ENCODE data around the gene ADPRS.

GRCh38 chr1:36055706-36056105 lies 33.0 kb upstream of the ADPRS start:
- TF ChIP-seq, protein P1, sequence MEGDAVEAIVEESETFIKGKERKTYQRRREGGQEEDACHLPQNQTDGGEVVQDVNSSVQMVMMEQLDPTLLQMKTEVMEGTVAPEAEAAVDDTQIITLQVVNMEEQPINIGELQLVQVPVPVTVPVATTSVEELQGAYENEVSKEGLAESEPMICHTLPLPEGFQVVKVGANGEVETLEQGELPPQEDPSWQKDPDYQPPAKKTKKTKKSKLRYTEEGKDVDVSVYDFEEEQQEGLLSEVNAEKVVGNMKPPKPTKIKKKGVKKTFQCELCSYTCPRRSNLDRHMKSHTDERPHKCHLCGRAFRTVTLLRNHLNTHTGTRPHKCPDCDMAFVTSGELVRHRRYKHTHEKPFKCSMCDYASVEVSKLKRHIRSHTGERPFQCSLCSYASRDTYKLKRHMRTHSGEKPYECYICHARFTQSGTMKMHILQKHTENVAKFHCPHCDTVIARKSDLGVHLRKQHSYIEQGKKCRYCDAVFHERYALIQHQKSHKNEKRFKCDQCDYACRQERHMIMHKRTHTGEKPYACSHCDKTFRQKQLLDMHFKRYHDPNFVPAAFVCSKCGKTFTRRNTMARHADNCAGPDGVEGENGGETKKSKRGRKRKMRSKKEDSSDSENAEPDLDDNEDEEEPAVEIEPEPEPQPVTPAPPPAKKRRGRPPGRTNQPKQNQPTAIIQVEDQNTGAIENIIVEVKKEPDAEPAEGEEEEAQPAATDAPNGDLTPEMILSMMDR (conservative IDR thresholded peaks at IDR 0.05 in 1 of 2, IDR thresholded peaks at IDR 0.05 in 1 of 2; ENCODE audit: low read depth in 1 of 2, low read length in 2 of 2): no peak
- no peak for TF ChIP-seq EZH2 (IDR thresholded peaks at IDR 0.05; ENCODE audit: low read length, missing control alignments)
